DOHH2 (cell line): ENCODE results near the gene EPHB3.

ENCODE experiments used
- H3F3A ChIP-seq: fragments of 200-600 bp; sonication (generic), shearing (Covaris generic); 2 replicates; pipeline ENCODE4 v1.6.0; 2016; ENCODE audit warnings: antibody characterized with exemption, mild to moderate bottlenecking; ENCODE audit not compliant: control insufficient read depth, insufficient read depth
- H3K27ac ChIP-seq: fragments of 200-600 bp; sonication (generic); 2 replicates; pipeline ENCODE4 v1.5.1; 2014; ENCODE audit warnings: low read depth, mild to moderate bottlenecking, low read length, moderate library complexity
- H3K27me3 ChIP-seq: fragments of 200-600 bp; sonication (generic); 2 replicates; pipeline ENCODE4 v1.6.1; 2014; ENCODE audit warnings: mild to moderate bottlenecking, low read length, mixed read lengths; ENCODE audit not compliant: control insufficient read depth
- H3K36me3 ChIP-seq: fragments of 200-600 bp; sonication (generic); 2 replicates; pipeline ENCODE4 v1.6.1; 2014; ENCODE audit warnings: mild to moderate bottlenecking, low read length, moderate library complexity, mixed read lengths; ENCODE audit not compliant: control insufficient read depth
- H3K4me1 ChIP-seq: fragments of 200-600 bp; sonication (generic); 2 replicates; pipeline ENCODE4 v1.6.1; 2014; ENCODE audit warnings: mild to moderate bottlenecking, low read length, mixed read lengths; ENCODE audit not compliant: control insufficient read depth
- H3K4me2 ChIP-seq: fragments of 200-600 bp; sonication (generic); 2 replicates; pipeline ENCODE4 v1.6.0; 2014; ENCODE audit warnings: mild to moderate bottlenecking, low read length, moderate library complexity
- H3K4me3 ChIP-seq: fragments of 200-600 bp; sonication (generic); 2 replicates; pipeline ENCODE4 v1.5.1; 2014; ENCODE audit warnings: mild to moderate bottlenecking, low read length, mixed read lengths
- H3K79me2 ChIP-seq: fragments of 200-600 bp; sonication (generic); 2 replicates; pipeline ENCODE4 v1.6.1; 2014; ENCODE audit warnings: mild to moderate bottlenecking, low read length, mixed read lengths; ENCODE audit not compliant: control insufficient read depth
- H3K9me2 ChIP-seq: fragments of 200-600 bp; sonication (generic); replicated peaks from 2 replicates; pipeline ENCODE4 v1.6.1; 2014; ENCODE audit warnings: mild to moderate bottlenecking, low read length, mixed read lengths; ENCODE audit not compliant: control insufficient read depth
- H3K9me3 ChIP-seq: fragments of 200-600 bp; sonication (generic); 2 replicates; pipeline ENCODE4 v1.6.1; 2014; ENCODE audit warnings: antibody characterized with exemption, low read length, mixed read lengths; ENCODE audit not compliant: control insufficient read depth, insufficient read depth
- H4K20me1 ChIP-seq: fragments of 200-600 bp; sonication (generic); 2 replicates; pipeline ENCODE4 v1.6.0; 2014; ENCODE audit warnings: low read depth, mild to moderate bottlenecking, antibody characterized with exemption, low read length, moderate library complexity; ENCODE audit not compliant: control insufficient read depth, insufficient read depth
- CTCF ChIP-seq: fragments of 200-600 bp; sonication (generic); IDR thresholded peaks from one replicate; pipeline ENCODE4 v1.5.1; 2014; ENCODE audit warnings: antibody characterized with exemption, mild to moderate bottlenecking, low read depth, low read length; ENCODE audit not compliant: poor library complexity, severe bottlenecking
- EZH2phosphoT487 ChIP-seq: fragments of 200-600 bp; sonication (generic); IDR thresholded peaks from 2 replicates; pipeline ENCODE4 v1.6.1; 2017; ENCODE audit warnings: borderline replicate concordance, mild to moderate bottlenecking, antibody characterized with exemption, low read length, moderate library complexity, mixed read lengths

The EPHB3 gene

GRCh38 chr3:184610245-184610871, 48.8 kb downstream of the EPHB3 start:
- Histone ChIP-seq H3K4me1 (peaks cover 13% of the 10 kb centered on the region), H3K4me2 (no peak overlapping the region), H3K79me2 (no peaks in the 10 kb centered on the region), H3K9me3 (no peaks in the 10 kb centered on the region), H3K36me3 (no peaks in the 10 kb centered on the region), H3K27ac (no peak overlapping the region), H3K9me2 (no peaks in the 10 kb centered on the region), H3F3A (no peaks in the 10 kb centered on the region), H3K4me3 (no peak overlapping the region), H4K20me1 (no peaks in the 10 kb centered on the region), H3K27me3 (no peaks in the 10 kb centered on the region)
- TF ChIP-seq EZH2phosphoT487: no peak
- TF ChIP-seq CTCF: no peak

- no peak overlapping the region for H3K4me3 ChIP-seq
- H3K79me2 ChIP-seq: no peaks in the 10 kb centered on the region
- TF ChIP-seq CTCF (no peak), EZH2phosphoT487 (no peak)
- H3K27ac ChIP-seq: no peak overlapping the region
- H3K9me3 ChIP-seq: no peaks in the 10 kb centered on the region
- H3K9me2 ChIP-seq: no peaks in the 10 kb centered on the region
- no peaks in the 10 kb centered on the region for H3K36me3 ChIP-seq
- H3F3A ChIP-seq: no peaks in the 10 kb centered on the region
- no peaks in the 10 kb centered on the region for H4K20me1 ChIP-seq
- peaks cover 9% of the 10 kb centered on the region for H3K4me1 ChIP-seq
- no peak overlapping the region for H3K4me2 ChIP-seq
- no peaks in the 10 kb centered on the region for H3K27me3 ChIP-seq
Observed at GRCh38 chr3:184611607-184612281, 50.2 kb downstream of the EPHB3 start.

GRCh38 chr3:184615396-184615795, 53.8 kb downstream of the EPHB3 start:
- H3K27me3 ChIP-seq: peaks cover 9% of the 10 kb centered on the region
- no peak overlapping the region for H3K4me3 ChIP-seq
- TF ChIP-seq CTCF (no peak), EZH2phosphoT487 (no peak)
- no peak overlapping the region for H3K4me2 ChIP-seq
- H3F3A ChIP-seq: no peaks in the 10 kb centered on the region
- no peaks in the 10 kb centered on the region for H3K36me3 ChIP-seq
- no peaks in the 10 kb centered on the region for H3K79me2 ChIP-seq
- no peaks in the 10 kb centered on the region for H3K9me3 ChIP-seq
- no peaks in the 10 kb centered on the region for H3K9me2 ChIP-seq
- H3K4me1 ChIP-seq: peaks cover 3% of the 10 kb centered on the region; the same call in 1 of the 2 replicates
- no peak overlapping the region for H3K27ac ChIP-seq
- no peaks in the 10 kb centered on the region for H4K20me1 ChIP-seq
